ENCODE measurements around the gene USP6NL.

The USP6NL gene

GRCh38 chr10:11457336-11457735, 154.1 kb downstream of the USP6NL start:
- no peak overlapping the region for H3K4me3 ChIP-seq (ENCODE audit: low read length)
- H3K27ac ChIP-seq (ENCODE audit: low read length), result no peak overlapping the region
- no peak overlapping the region for H3K9ac ChIP-seq (ENCODE audit: low read length)
- no peak overlapping the region for H2AFZ ChIP-seq (ENCODE audit: low read depth, low read length)
- no peaks in the 10 kb centered on the region for H3K27me3 ChIP-seq (ENCODE audit: low read depth, low read length)
- TF ChIP-seq EZH2phosphoT487 (IDR thresholded peaks at IDR 0.05; ENCODE audit: low read depth) (no peak), CTCF (IDR thresholded peaks at IDR 0.05; ENCODE audit: low read depth, low read length) (no peak)
- peaks cover 8% of the 10 kb centered on the region for H3K4me1 ChIP-seq (ENCODE audit: low read length)
- no peaks in the 10 kb centered on the region for H3K79me2 ChIP-seq (ENCODE audit: low read length)
- H3K4me2 ChIP-seq (ENCODE audit: low read length), result no peak overlapping the region
- H3K36me3 ChIP-seq (replicated peaks; ENCODE audit: low read depth, low read length), result peaks cover 2% of the 10 kb centered on the region
- H3K9me3 ChIP-seq (ENCODE audit: insufficient read depth, low read length), result no peaks in the 10 kb centered on the region
- H4K20me1 ChIP-seq (ENCODE audit: insufficient read depth, low read length), result no peaks in the 10 kb centered on the region

GRCh38 chr10:11454958-11455566, 156.4 kb downstream of the USP6NL start:
- Histone ChIP-seq H3K79me2 (ENCODE audit: low read length) (no peaks in the 10 kb centered on the region), H3K4me2 (ENCODE audit: low read length) (no peak overlapping the region), H2AFZ (ENCODE audit: low read depth, low read length) (no peak overlapping the region), H3K36me3 (replicated peaks; ENCODE audit: low read depth, low read length) (peaks cover 2% of the 10 kb centered on the region), H3K4me3 (ENCODE audit: low read length) (no peak overlapping the region), H3K4me1 (ENCODE audit: low read length) (peaks cover 19% of the 10 kb centered on the region), H3K9ac (ENCODE audit: low read length) (no peak overlapping the region), H3K27ac (ENCODE audit: low read length) (no peak overlapping the region), H3K9me3 (ENCODE audit: insufficient read depth, low read length) (no peaks in the 10 kb centered on the region), H3K27me3 (ENCODE audit: low read depth, low read length) (no peaks in the 10 kb centered on the region), H4K20me1 (ENCODE audit: insufficient read depth, low read length) (no peaks in the 10 kb centered on the region)
- TF ChIP-seq CTCF (IDR thresholded peaks at IDR 0.05; ENCODE audit: low read depth, low read length), result peak; percentile 22
- no peak for TF ChIP-seq EZH2phosphoT487 (IDR thresholded peaks at IDR 0.05; ENCODE audit: low read depth)

- Histone ChIP-seq H4K20me1 (ENCODE audit: insufficient read depth, low read length) (no peaks in the 10 kb centered on the region), H3K27ac (ENCODE audit: low read length) (no peak overlapping the region), H3K36me3 (replicated peaks; ENCODE audit: low read depth, low read length) (peaks cover 2% of the 10 kb centered on the region), H3K9me3 (ENCODE audit: insufficient read depth, low read length) (no peaks in the 10 kb centered on the region), H2AFZ (ENCODE audit: low read depth, low read length) (no peak overlapping the region), H3K79me2 (ENCODE audit: low read length) (no peaks in the 10 kb centered on the region), H3K9ac (ENCODE audit: low read length) (no peak overlapping the region), H3K27me3 (ENCODE audit: low read depth, low read length) (no peaks in the 10 kb centered on the region), H3K4me3 (ENCODE audit: low read length) (no peak overlapping the region), H3K4me2 (ENCODE audit: low read length) (no peak overlapping the region), H3K4me1 (ENCODE audit: low read length) (peaks cover 28% of the 10 kb centered on the region)
- no peak for TF ChIP-seq CTCF (IDR thresholded peaks at IDR 0.05; ENCODE audit: low read depth, low read length)
- no peak for TF ChIP-seq EZH2phosphoT487 (IDR thresholded peaks at IDR 0.05; ENCODE audit: low read depth)
These were observed 157.3 kb downstream of the USP6NL start for GRCh38 chr10:11454160-11454559.

GRCh38 chr10:11451640-11452260, 159.7 kb downstream of the USP6NL start:
- Histone ChIP-seq H3K27ac (ENCODE audit: low read length) (no peak overlapping the region), H3K9ac (ENCODE audit: low read length) (no peak overlapping the region), H3K4me3 (ENCODE audit: low read length) (no peak overlapping the region), H3K4me1 (ENCODE audit: low read length) (peaks cover 42% of the 10 kb centered on the region), H3K79me2 (ENCODE audit: low read length) (no peaks in the 10 kb centered on the region), H3K36me3 (replicated peaks; ENCODE audit: low read depth, low read length) (no peaks in the 10 kb centered on the region), H3K27me3 (ENCODE audit: low read depth, low read length) (no peaks in the 10 kb centered on the region; the same call in 1 of the 2 replicates), H2AFZ (ENCODE audit: low read depth, low read length) (no peak overlapping the region), H3K9me3 (ENCODE audit: insufficient read depth, low read length) (no peaks in the 10 kb centered on the region), H4K20me1 (ENCODE audit: insufficient read depth, low read length) (no peaks in the 10 kb centered on the region), H3K4me2 (ENCODE audit: low read length) (no peak overlapping the region)
- TF ChIP-seq EZH2phosphoT487 (IDR thresholded peaks at IDR 0.05; ENCODE audit: low read depth) (no peak), CTCF (IDR thresholded peaks at IDR 0.05; ENCODE audit: low read depth, low read length) (no peak)
